ENCODE data around the gene DNAJB6.

GRCh38 chr7:157428554-157428945 is 91.7 kb downstream of the DNAJB6 start:
- TF ChIP-seq POLR2AphosphoS5 (IDR thresholded peaks at IDR 0.05) = no peak
- TF ChIP-seq CTCF (IDR thresholded peaks at IDR 0.05) = no peak
- TF ChIP-seq POLR2A (IDR thresholded peaks at IDR 0.05) = no peak

Measured in stomach (tissue), 4 donors.